ENCODE data around the gene CCBE1. TPM values are rescaled to one million over a fixed set of nuclear protein-coding genes. Genes with fewer than 3 reads are reported as not detected.
"Not testable (repeated sequence)": the region's sequence is repeated elsewhere in the genome, so short reads cannot be mapped to it uniquely, and the experiment has no call there.

The CCBE1 gene
- total RNA-seq, 1 donor from 2014 or later = 0.67 TPM

DNA sequence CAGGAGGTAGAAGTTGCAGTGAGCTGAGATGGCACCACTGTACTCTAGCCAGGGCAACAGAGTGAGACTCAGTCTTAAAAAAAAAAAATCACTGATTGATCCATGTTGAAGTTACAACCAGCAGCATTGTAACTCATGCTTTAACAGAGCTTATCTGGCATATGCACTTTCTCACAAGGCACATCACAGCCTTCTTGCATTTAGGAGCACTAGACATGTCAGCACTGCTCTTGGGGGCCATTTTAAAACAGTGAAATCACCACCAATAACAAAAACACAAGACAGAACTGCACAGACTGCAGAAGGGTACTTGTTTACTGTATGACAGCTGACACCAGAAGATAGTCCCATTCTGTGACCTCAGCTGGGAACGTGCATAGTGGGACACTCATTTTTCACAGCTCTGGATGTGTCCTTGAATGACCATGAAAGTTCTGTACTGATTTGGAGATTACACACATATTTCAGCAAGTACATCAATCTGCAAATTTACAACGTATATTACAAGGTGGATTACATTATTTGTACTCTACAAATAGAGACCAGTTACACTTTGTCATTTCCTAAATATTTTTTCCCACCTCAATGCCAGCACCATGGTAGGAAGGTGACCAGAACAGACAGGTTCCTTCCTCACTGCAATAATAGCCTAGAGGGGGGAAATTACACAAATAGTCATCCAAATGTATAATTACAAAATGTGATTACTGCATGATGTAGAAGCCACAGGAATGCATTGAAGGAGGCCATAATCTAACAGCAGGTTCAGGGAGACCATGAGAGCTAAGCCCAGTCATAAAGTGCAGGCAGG lies 35.1 kb downstream of the CCBE1 start:
- ATAC-seq (no peak), DNase-seq (ENCODE audit: low spot score) (no peak)
- intact Hi-C loops (cut with DNase I) = no loop called here

DNA sequence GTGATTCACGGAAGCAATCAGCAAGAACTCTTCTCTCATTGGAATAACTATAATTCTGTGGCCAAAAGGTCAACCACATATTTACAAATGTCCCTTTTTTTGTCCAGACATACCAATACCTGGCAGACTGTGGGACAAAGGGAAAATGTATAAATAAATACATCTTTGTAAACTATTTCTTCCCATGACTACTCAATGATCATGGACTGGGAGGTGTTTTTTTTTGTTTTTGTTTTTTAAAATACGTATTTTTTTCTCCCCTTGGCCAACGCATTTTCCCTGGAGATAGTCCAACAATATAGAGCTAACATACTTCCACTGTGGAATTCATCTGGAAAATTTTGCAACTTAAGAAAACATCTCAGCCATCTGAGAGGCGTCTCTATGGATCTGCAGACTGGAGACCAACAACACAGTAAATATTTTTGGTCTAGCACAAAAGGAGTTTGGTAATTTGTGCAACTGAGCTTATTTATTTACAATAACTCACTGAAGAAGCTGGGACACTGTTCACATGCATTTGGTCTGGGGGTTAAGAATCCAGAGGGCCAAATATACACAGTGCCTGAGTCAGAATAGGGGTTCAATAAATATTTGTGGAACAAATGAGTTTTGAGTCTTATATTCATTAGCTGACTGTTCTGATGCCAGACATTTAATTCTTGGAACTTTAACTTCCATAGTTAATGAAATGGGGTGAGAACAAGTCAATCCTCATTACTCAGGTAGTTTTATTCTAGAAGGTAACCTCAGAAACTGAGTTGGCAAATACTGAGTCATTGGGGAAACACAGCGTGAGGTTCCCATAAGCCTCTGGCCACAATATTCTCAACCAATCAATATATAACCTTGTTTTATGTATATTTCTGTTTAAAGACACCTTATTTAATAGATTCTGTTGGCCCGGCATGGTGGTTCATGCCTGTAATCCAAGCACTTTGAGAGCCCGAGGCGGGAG lies 36.2 kb downstream of the CCBE1 start:
- intact Hi-C loops (cut with DNase I) = no loop called here
- ATAC-seq = no peak
- no peak for DNase-seq (ENCODE audit: low spot score)

DNA sequence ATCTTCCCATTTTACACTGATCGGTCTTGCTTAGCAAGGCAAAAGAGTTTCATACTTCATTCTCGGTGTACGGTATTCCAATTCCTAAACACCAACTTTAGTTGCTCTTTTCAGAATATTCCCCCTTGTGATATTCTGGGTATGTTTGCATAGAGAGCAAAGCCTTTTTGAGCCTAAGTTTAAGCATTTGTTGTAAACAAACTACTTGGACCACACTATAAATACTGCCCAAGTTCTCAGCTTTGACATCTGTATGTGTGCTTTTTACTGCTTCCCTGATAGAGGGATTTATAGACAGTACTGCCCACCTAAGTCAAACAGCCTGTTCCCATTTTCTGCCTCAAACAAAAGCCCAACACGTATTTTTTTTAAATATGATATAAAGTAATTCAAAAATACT lies 36.9 kb downstream of the CCBE1 start:
- DNase-seq (ENCODE audit: low spot score) = no peak
- intact Hi-C loops (cut with DNase I) = no loop called here
- no peak for ATAC-seq

DNA sequence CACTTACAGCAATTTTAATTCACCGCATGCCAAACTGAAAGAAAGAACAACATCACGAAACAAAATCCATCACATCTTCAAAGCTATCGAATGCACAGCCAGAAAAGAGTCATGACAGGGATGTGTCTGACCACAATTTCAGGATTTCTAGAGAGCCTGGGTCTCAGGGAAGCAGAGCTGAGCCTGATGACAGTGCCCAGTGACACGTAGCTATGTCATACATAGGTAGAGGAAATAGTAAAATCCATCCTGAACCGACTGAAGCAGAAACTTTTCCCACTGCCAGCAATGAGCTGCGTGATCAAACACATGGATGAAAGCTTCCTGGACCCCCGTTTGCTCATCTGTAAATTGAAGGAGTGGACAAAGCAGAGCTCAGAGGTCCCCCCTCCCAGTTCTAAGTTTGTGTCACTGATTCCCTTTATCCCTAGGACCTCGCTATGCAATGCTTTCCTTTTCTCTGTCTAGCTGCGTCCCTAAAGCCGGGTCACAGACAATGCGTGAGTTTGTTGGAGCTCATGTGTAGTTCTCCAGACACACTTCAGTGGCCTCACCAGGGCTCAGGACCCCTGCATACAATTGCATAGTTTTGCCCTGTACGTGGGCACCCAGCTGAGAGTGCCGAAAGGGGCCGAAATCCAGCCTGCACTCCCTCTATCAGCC lies 37.6 kb downstream of the CCBE1 start:
- DNase-seq (ENCODE audit: low spot score) (no peak), ATAC-seq (no peak)
- intact Hi-C loops (cut with DNase I) = no loop called here

DNA sequence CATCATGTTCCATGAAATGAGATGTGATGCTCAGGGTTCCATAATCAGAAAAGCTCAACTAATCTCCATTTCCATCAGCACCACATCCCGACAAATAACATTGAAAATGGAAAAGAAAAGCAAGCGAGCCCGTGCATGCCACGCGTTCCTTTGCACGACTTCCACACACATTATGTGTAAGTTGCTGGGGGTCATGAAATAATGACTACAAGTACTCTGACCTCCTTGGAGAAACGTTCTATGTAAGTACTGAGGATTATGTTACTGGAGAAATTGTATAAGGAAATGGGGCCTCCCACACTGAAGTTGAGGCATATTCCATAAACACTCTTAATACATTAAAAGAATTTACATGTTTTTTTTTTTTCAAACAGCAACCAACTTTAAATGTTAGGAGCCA lies 38.3 kb downstream of the CCBE1 start:
- DNase-seq (ENCODE audit: low spot score) = no peak
- intact Hi-C loops (cut with DNase I) = no loop called here
- ATAC-seq = no peak

DNA sequence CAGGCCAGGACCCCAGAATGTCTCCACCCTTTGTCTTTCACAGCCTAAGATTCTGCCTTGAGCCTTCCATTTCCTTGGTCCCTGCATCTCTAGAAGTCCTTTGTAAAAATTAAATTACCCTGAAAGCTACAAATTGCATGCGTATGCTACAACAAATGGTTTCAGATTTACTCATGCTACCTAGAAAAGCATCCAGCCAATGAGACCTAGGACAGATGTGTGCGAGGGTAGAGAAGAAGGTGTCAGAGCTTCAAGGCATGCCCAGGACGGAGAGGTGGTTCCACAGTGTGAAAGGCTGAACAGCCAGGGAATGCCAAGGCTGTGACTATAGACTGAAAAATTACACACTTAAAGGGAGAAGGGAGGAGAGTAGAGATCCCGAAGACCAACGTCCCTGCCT lies 40.2 kb downstream of the CCBE1 start:
- ATAC-seq = no peak
- no peak for DNase-seq (ENCODE audit: low spot score)
- intact Hi-C loops (cut with DNase I) = no loop called here

DNA sequence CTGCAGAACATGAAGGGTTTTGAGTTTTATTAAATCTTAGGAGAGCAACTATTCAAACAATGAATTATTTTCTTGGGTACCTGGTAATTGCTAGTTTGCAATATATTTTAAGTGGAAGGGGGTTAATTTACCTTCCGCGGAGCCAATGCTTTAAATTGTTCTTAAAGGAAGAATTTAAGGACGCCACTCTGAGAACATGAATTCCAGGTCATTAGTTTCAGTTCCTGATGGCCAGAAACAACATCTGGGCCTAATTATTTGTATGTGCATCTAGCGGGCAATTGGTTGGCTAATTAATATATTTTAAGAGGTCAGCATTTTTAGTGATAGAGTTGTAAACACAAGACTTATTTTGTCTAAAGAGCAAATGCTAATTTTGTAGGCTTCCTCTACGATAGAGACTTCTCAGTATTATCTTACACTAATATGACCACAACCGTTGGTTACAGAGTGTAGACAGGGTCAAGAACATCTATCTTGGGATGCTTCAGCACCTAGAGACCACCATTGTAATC lies 40.8 kb downstream of the CCBE1 start:
- ATAC-seq (no peak), DNase-seq (ENCODE audit: low spot score) (no peak)
- intact Hi-C loops (cut with DNase I) = no loop called here

DNA sequence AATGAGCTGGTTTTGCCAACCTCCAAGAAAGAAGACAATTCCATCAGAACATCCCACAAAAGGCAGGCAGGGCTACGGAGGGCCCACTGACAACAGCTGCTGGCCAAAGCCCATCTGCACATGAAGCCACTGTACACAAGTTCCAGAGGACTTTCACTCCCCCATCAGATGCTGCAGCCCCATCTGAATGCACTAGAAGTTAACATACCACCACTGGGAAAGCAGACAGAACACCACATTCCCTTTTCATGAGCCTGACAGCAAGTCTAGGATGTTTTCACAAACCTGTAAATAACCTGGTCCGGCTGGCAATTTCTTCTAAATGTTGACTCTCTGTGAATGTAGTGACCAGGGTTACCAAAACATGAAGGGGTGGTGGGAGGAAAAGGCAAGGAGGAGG lies 41.5 kb downstream of the CCBE1 start:
- ATAC-seq (no peak), DNase-seq (ENCODE audit: low spot score) (no peak)
- intact Hi-C loops (cut with DNase I) = no loop called here

DNA sequence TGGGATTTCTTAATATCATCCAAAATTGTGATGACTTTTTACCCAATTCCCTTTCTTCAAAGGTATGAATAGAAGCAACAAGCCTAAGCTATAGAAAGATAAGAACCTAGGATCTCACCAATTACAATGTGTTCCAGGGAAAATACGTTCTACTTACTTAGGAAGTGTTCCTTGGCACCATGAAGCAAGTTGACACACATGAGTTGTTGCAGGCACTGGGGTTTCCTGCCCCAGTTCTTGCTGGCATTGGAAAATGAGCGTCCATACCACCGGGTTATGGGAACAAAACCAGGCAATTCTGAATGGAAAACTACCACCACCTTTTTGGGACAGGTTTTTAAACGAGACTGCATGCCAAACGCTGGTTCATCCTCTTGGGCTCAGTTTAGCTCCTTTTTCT lies 46.2 kb downstream of the CCBE1 start:
- DNase-seq (ENCODE audit: low spot score) (no peak), ATAC-seq (no peak)
- intact Hi-C loops (cut with DNase I) = no loop called here

DNA sequence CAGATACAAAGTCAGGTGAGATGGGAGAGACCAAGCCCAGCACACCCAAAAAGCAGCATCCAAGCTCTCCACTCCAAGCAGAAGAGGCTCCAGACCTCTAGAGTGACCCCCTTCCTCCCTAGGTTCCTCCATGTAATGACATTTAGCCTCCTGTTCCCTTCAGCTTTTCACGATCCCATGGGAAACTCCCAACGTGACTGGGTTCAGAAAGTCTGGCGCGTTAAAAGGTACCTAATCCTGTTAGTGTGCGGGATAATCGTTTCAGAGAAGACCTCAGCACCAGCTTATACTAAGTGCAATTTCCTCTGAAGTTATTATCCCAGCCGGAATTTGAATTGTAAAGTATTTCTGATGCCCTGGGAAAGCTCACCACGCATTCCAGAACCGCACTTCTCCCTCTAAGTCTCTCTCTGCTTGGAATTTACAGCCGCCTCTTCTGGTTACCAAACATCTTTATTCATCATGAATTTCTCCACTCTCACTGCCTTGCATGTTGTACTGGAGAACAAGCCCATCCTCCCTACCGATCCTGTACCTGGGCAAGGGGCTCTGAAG lies 46.9 kb downstream of the CCBE1 start:
- intact Hi-C loops (cut with DNase I) = no loop called here
- no peak for DNase-seq (ENCODE audit: low spot score)
- no peak for ATAC-seq

DNA sequence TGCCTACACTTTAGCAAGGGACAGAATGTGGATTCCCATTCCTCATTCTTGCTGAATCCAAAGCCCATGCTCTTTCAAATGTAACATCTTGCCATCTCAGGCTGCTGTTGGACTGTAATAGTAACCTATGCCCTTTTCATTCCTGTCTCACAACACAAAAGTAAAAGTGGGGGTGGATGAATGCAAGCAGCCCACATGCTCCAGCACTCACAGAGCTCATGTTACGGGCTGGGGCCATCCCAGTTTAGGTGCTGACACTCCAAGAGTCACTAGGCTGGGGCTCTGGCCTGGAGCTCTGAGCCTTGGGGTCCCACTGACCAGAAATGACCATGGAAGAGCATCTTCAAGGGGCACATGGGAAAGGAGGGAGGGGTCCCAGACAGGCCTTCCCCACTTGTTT lies 47.6 kb downstream of the CCBE1 start:
- intact Hi-C loops (cut with DNase I) = no loop called here
- DNase-seq (ENCODE audit: low spot score) (no peak), ATAC-seq (no peak)

DNA sequence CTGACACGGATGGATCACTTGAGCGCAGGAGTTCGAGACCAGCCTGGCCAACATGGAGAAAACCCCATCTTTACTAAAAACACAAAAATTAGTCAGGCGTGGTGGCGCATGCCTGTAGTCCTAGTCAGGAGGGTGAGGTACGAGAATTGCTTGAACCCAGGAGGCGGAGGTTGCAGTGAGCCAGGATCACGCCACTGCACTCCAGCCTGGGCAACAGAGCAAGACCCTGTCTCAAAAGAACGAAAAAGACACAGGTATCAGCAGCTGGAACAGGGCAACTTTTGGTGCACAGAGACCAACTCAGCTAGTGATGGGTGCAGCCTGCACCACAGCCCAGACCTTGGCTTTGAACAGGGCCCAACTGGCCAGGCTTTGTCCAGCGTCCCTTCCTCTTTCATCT lies 48.8 kb downstream of the CCBE1 start:
- DNase-seq (ENCODE audit: low spot score); intact Hi-C loops (cut with DNase I); ATAC-seq: not testable (repeated sequence)

DNA sequence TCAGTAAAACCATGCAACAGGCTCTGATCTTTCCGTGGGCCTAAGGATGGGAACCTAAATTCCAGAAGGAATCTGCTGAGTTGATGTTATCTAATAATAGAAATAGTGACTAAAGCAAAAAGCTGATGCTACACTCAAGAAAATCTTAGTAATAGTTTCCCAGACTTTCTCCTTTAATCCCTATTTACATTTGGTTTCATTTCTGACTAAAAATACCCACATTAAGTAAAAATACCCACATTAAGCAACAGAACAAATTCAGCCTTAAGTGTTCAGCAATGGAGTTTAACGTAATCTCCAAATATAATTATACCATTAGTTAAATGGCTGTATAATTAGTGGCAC lies 50.3 kb downstream of the CCBE1 start:
- ATAC-seq (no peak), DNase-seq (ENCODE audit: low spot score) (no peak)

DNA sequence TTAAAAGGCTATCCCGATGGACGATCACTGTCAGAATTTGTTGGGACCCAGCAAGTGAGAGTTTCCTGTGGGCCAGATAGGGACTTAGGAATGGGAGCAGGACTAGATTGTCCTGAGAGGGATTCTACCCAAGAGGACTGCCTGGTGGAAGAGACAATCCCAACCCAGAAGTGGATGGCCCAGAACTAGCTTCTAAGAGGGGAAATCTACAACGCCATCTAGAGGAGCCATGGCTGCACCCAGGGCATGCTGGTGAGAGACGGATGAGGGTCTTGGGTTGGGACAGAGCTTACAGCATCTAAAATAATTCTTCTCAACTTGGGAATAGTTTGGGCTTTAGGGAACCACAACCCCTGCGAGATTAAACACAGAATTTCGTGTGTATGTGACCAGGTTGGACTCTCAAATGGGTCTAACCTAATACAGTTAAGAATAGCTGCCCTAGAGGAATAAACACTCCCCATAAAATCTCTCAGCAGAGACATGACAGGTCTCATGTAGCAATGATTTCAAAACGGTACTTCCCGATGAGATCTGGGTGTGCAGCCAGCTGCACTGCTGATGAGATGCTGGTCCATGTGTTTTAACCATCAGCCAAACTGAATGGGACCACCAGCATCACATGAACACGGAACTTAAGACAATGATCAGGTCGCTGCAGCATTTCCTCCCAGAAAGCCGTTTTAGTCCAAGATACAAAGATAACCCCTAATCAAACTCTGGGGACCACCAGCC lies 50.8 kb downstream of the CCBE1 start:
- no peak for ATAC-seq
- intact Hi-C loops (cut with DNase I) = no loop called here
- DNase-seq (ENCODE audit: low spot score) = no peak

More for the DNA sequence above, 50.3 kb downstream of the CCBE1 start:
- intact Hi-C loops (cut with DNase I) = no loop called here

DNA sequence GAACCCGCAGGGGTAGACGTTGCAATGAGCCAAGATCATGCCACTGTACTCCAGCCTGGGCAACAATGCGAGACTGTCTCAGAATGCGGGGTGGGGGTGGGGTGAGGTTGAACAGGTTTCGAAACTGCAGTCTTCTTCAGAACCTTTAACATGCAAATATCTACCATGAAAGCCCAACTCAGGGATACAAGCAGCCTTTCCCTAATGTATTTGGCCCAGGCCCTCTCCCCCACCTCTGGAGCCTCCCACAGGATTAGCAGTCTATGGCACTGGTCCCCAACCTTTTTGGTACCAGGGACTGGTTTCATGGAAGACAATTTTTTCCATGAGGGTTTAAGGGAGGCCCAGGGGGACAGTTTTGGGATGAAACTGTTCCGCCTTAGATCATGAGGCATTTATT lies 53.5 kb downstream of the CCBE1 start:
- intact Hi-C loops (cut with DNase I) = no loop called here
- ATAC-seq = no peak
- DNase-seq (ENCODE audit: low spot score) = no peak

DNA sequence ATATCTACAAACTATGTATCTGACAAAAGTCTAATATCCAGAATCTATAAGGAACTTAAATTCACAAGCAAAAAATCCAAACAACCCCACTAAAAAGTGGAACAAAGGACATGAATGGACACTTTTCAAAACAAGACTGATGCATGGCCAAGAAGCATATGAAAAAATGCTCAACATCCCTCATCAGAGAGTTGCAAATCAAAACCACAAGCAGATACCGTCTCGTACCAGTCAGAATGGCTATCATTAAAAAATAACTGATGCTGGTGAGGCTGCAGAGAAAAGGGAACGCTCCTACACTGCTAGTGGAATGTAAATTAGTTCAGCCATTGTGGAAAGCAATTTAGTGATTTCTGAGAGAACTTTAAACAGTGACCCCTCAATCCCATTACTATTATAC lies 56.5 kb downstream of the CCBE1 start:
- ATAC-seq = no peak
- intact Hi-C loops (cut with DNase I) = no loop called here
- DNase-seq (ENCODE audit: low spot score) = no peak

DNA sequence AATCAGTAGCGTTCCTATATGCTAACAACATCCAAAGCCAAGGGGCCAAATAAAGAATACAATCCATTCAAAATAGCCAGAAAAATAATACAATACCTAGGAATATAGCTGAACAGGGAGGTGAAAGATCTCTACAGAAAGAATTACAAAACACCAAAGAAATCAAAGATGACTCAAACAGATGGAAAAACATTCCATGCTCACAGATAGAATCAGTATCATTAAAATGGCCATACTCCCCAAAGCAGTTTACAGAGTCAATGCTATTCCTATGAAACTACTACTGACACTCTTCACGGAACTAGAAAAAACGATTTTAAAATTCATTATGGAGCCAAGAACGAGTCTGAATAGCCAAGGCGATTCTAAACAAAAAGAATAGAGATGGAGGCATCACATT lies 57.4 kb downstream of the CCBE1 start:
- intact Hi-C loops (cut with DNase I) = no loop called here
- ATAC-seq (no peak), DNase-seq (ENCODE audit: low spot score) (no peak)

DNA sequence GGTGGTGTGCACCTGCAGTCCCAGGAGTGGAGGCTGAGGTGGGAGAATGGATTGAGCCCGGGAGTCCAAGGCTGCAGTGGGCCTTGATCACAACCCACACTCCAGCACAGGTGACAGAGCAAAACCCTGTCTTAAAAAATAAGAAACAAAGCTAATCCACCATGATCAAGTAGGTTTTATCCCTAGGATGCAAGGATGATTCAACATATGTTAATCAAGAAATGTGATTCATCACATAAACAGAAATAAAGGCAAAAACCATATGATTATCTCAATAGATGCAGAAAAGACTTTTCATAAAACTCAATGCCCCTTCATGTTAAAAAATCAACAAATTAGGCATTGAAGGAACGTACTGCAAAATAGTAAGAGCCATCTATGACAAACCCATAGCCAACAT lies 58.1 kb downstream of the CCBE1 start:
- ATAC-seq (no peak), DNase-seq (ENCODE audit: low spot score) (no peak)
- intact Hi-C loops (cut with DNase I) = no loop called here

Measured in sciatic nerve (tissue), 2 donors.